WTC11 (cell line): ENCODE measurements around the gene SYNDIG1.

Experiments
- ATF3 ChIP-seq: sonication (generic); formaldehyde crosslinking; conservative IDR thresholded peaks from 2 replicates; pipeline ENCODE4 v1.8.1; 2022; ENCODE audit warnings: mild to moderate bottlenecking, missing genetic modification reagents
- CDX4 ChIP-seq: fragments of 250-450 bp; sonication (Bioruptor Pico); IDR thresholded peaks from 2 replicates; pipeline ENCODE4 v1.9.0; 2021; ENCODE audit warnings: moderate library complexity, mild to moderate bottlenecking, inconsistent platforms, borderline replicate concordance
- CREB1 ChIP-seq: sonication (generic); formaldehyde crosslinking; IDR thresholded peaks from 2 replicates; pipeline ENCODE4 v1.8.0; 2023; ENCODE audit warnings: mild to moderate bottlenecking, missing genetic modification reagents
- CTCF ChIP-seq: fragments of 200-600 bp; IDR thresholded peaks from 2 replicates; pipeline ENCODE4 v1.8.0; 2022; ENCODE audit warnings: antibody characterized with exemption
- HMGXB4 ChIP-seq: sonication (generic); formaldehyde crosslinking; IDR thresholded peaks from 2 replicates; pipeline ENCODE4 v1.8.1; 2023; ENCODE audit warnings: mild to moderate bottlenecking, moderate library complexity, missing genetic modification reagents
- MAX ChIP-seq: sonication (generic); formaldehyde crosslinking; IDR thresholded peaks from 2 replicates; pipeline ENCODE4 v1.8.0; 2022; ENCODE audit warnings: mild to moderate bottlenecking, missing genetic modification reagents
- SMAD4 ChIP-seq: sonication (generic); formaldehyde crosslinking; IDR thresholded peaks from 2 replicates; pipeline ENCODE4 v1.8.0; 2022; ENCODE audit warnings: mild to moderate bottlenecking, missing genetic modification reagents
- TEAD4 ChIP-seq: sonication (generic); formaldehyde crosslinking; IDR thresholded peaks from 2 replicates; pipeline ENCODE4 v1.8.0; 2022; ENCODE audit warnings: mild to moderate bottlenecking, missing genetic modification reagents
- TP53 ChIP-seq: sonication (generic); formaldehyde crosslinking; IDR thresholded peaks from 2 replicates; pipeline ENCODE4 v1.8.1; 2023; ENCODE audit warnings: mild to moderate bottlenecking, missing genetic modification reagents
- USF1 ChIP-seq: sonication (generic); formaldehyde crosslinking; IDR thresholded peaks from 2 replicates; pipeline ENCODE4 v1.8.0; 2022; ENCODE audit warnings: mild to moderate bottlenecking, missing genetic modification reagents
- USF2 ChIP-seq: sonication (generic); formaldehyde crosslinking; IDR thresholded peaks from 2 replicates; pipeline ENCODE4 v1.8.1; 2023; ENCODE audit warnings: mild to moderate bottlenecking, missing genetic modification reagents, moderate library complexity
- ZBTB21 ChIP-seq: sonication (generic); formaldehyde crosslinking; IDR thresholded peaks from 2 replicates; pipeline ENCODE4 v1.8.1; 2023; ENCODE audit warnings: mild to moderate bottlenecking, missing genetic modification reagents, borderline replicate concordance

GRCh38 chr20:24670981-24671380 is 201.6 kb downstream of the SYNDIG1 start:
- TF ChIP-seq TEAD4 (CRISPR knock-in tag), result no peak
- no peak for TF ChIP-seq ZBTB21 (CRISPR knock-in tag)
- TF ChIP-seq ATF3 (CRISPR knock-in tag), result no peak
- TF ChIP-seq TP53 (CRISPR knock-in tag), result no peak
- no peak for TF ChIP-seq USF1 (CRISPR knock-in tag)
- TF ChIP-seq HMGXB4 (CRISPR knock-in tag), result no peak
- no peak for TF ChIP-seq CREB1 (CRISPR knock-in tag)
- TF ChIP-seq CTCF, result no peak
- no peak for TF ChIP-seq USF2 (CRISPR knock-in tag)
- TF ChIP-seq MAX (CRISPR knock-in tag), result no peak
- no peak for TF ChIP-seq SMAD4 (CRISPR knock-in tag)
- no peak for TF ChIP-seq CDX4
